ENCODE measurements around the gene FAM229B. TPM values are rescaled to one million over a fixed set of nuclear protein-coding genes. Genes with fewer than 3 reads are reported as not detected.

The FAM229B gene
- total and polyA plus RNA-seq, 2 of the 4 experiments (the other 2 are of a cell fraction), result 8.6 to 25.6 TPM

DNA sequence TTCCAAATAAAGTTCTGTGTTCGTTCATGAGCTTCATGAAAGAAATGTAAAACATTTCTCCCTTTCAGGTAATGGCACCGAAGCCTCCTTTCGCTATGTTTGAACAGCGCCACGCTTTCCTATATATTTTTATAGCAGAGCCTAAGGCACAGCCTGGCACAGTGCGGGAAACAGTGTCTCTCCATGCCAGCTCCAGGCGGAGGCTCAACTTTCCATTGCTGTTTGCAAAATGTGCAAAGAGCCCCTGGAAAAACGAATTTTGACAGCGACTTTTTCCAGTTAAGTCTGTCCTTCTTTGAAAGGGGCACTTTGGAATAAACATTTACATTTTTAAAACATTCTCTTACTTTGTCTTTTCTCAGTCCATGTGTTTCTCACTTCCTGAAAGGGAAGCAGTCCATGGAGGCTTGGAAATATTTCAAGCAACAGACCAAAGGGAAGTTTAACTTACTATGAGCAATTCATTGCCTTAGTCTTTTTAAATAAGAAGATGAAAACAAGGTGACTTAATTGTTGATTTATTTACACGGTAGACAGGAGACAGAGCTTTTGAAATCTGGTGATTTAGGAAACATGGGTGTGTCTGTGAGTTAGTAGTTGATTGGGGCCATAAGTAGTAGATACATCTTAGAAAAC, 32.7 kb upstream of the FAM229B start:
- no peak overlapping the region for H4K5ac ChIP-seq (ENCODE audit: low read depth, low read length)
- no peak overlapping the region for H3K4me3 ChIP-seq (ENCODE audit: insufficient read depth, low read depth, low read length)
- peaks cover 14% of the 10 kb centered on the region for H3K27me3 ChIP-seq (ENCODE audit: control insufficient read depth, insufficient read depth, low read length)
- dilution Hi-C loops (cut with HindIII; ENCODE audit: low sequenced_read_pairs, unreplicated experiment), result no loop called here
- BruUV-seq (replicated peaks), result no TSS peak
- H4K91ac ChIP-seq (ENCODE audit: insufficient read depth, low read depth, low read length), result no peak overlapping the region
- no peak overlapping the region for H3K18ac ChIP-seq (ENCODE audit: low read depth, low read length)
- no peak overlapping the region for H3K14ac ChIP-seq (replicated peaks; ENCODE audit: low read depth, low read length)
- ATAC-seq (ENCODE audit: low read depth), result peak; percentile 57; the same call in 1 of the 2 replicates
- no peaks in the 10 kb centered on the region for H3K36me3 ChIP-seq (ENCODE audit: control insufficient read depth, insufficient read depth, low read length)
- intact Hi-C loops (cut with micrococcal nuclease), result no loop called here
- H2AK9ac ChIP-seq (replicated peaks; ENCODE audit: low read depth, low read length, poor library complexity), result no peak overlapping the region
- H2AFZ ChIP-seq (replicated peaks; ENCODE audit: low read length, poor library complexity), result no peak overlapping the region
- H3K27ac ChIP-seq (ENCODE audit: insufficient read depth, low read length), result no peak overlapping the region
- H2BK120ac ChIP-seq (ENCODE audit: low read depth, low read length), result no peak overlapping the region
- ChIA-PET CTCF (no interaction called here), POLR2A (ENCODE audit: unreplicated experiment) (no interaction called here)
- no peaks in the 10 kb centered on the region for H3K79me1 ChIP-seq (ENCODE audit: low read depth in 1 of 2, low read length in 2 of 2)
- H4K8ac ChIP-seq (ENCODE audit: low read depth in 2 of 2, low read length in 2 of 2), result no peak overlapping the region
- TF ChIP-seq, protein P1, sequence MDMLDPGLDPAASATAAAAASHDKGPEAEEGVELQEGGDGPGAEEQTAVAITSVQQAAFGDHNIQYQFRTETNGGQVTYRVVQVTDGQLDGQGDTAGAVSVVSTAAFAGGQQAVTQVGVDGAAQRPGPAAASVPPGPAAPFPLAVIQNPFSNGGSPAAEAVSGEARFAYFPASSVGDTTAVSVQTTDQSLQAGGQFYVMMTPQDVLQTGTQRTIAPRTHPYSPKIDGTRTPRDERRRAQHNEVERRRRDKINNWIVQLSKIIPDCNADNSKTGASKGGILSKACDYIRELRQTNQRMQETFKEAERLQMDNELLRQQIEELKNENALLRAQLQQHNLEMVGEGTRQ (IDR thresholded peaks at IDR 0.05; ENCODE audit: low read depth, low read length), result no peak
- TF ChIP-seq SMC3 (IDR thresholded peaks at IDR 0.05; ENCODE audit: low read depth, low read length) (no peak), BHLHE40 (IDR thresholded peaks at IDR 0.05; ENCODE audit: low read depth, low read length) (no peak), POLR2A (IDR thresholded peaks at IDR 0.05; ENCODE audit: low read depth, low read length) (no peak), MXI1 (IDR thresholded peaks at IDR 0.05; ENCODE audit: borderline replicate concordance, low read depth, low read length) (no peak), RFX5 (IDR thresholded peaks at IDR 0.05; ENCODE audit: low read depth, low read length) (no peak), MAFK (IDR thresholded peaks at IDR 0.05; ENCODE audit: low read depth, low read length) (no peak), CHD1 (IDR thresholded peaks at IDR 0.05; ENCODE audit: low read depth, low read length) (no peak), FOS (IDR thresholded peaks at IDR 0.05; ENCODE audit: low read depth, low read length) (no peak), NFE2L2 (IDR thresholded peaks at IDR 0.05; ENCODE audit: low read depth, low read length) (no peak), RCOR1 (IDR thresholded peaks at IDR 0.05; ENCODE audit: insufficient replicate concordance, low read length) (no peak), MAZ (IDR thresholded peaks at IDR 0.05; ENCODE audit: borderline replicate concordance, low read depth, low read length) (no peak), CEBPB (IDR thresholded peaks at IDR 0.05; ENCODE audit: low read depth, low read length) (no peak), RAD21 (IDR thresholded peaks at IDR 0.05; ENCODE audit: low read length) (no peak)
- TF ChIP-seq, protein P2, sequence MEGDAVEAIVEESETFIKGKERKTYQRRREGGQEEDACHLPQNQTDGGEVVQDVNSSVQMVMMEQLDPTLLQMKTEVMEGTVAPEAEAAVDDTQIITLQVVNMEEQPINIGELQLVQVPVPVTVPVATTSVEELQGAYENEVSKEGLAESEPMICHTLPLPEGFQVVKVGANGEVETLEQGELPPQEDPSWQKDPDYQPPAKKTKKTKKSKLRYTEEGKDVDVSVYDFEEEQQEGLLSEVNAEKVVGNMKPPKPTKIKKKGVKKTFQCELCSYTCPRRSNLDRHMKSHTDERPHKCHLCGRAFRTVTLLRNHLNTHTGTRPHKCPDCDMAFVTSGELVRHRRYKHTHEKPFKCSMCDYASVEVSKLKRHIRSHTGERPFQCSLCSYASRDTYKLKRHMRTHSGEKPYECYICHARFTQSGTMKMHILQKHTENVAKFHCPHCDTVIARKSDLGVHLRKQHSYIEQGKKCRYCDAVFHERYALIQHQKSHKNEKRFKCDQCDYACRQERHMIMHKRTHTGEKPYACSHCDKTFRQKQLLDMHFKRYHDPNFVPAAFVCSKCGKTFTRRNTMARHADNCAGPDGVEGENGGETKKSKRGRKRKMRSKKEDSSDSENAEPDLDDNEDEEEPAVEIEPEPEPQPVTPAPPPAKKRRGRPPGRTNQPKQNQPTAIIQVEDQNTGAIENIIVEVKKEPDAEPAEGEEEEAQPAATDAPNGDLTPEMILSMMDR (conservative IDR thresholded peaks at IDR 0.05; ENCODE audit: low read depth, low read length), result no peak
- in situ Hi-C loops (cut with MboI; ENCODE audit: low sequenced_read_pairs), result no loop called here
- no peak overlapping the region for H3K23ac ChIP-seq (ENCODE audit: low read depth, low read length)
- no peak overlapping the region for H3K4ac ChIP-seq (ENCODE audit: low read depth, low read length)
- no peak overlapping the region for H2AK5ac ChIP-seq (ENCODE audit: low read depth, low read length)
- DNase-seq, result peak; percentile 31
- H4K20me1 ChIP-seq (ENCODE audit: insufficient read depth, low read length), result no peaks in the 10 kb centered on the region
- no peak overlapping the region for H2BK20ac ChIP-seq (ENCODE audit: low read depth, low read length)
- no peak overlapping the region for H3K4me2 ChIP-seq (ENCODE audit: low read depth, low read length)
- WGBS, 2 experiments (ENCODE audit: extremely low coverage in 2 of 2, insufficient read length in 1 of 2), result 84% methylated on average over 6 of the region's 10 CpGs; no CpG with 5 or more reads in 1 of the 2 experiments
- no peaks in the 10 kb centered on the region; the same call in 1 of the 2 replicates for H3K4me1 ChIP-seq (ENCODE audit: control insufficient read depth, insufficient read depth, low read length)
- H2BK15ac ChIP-seq (ENCODE audit: low read depth, low read length), result no peak overlapping the region
- H2BK5ac ChIP-seq (ENCODE audit: low read depth, low read length, poor library complexity, severe bottlenecking), result no peak overlapping the region
- H3K9me3 ChIP-seq (ENCODE audit: control insufficient read depth, insufficient read depth, low read length), result no peaks in the 10 kb centered on the region; the same call in 1 of the 2 replicates
- H3K56ac ChIP-seq (ENCODE audit: extremely low read depth, insufficient read depth, low read length), result no peak overlapping the region
- no peaks in the 10 kb centered on the region for H3K9me1 ChIP-seq (ENCODE audit: insufficient read depth, low read length)
- H3K9ac ChIP-seq (ENCODE audit: low read depth, low read length), result no peak overlapping the region

Data from IMR-90 (cell line).